ENCODE results near the gene SGK1. TPM values are rescaled to one million over a fixed set of nuclear protein-coding genes. Genes with fewer than 3 reads are reported as not detected.

Gene SGK1
- total and polyA plus RNA-seq, 10 of the 15 experiments (the other 5 are each of a cell fraction or from before 2014, with no cell fraction given): 0.62 to 5.1 (median 2.9) TPM

DNA sequence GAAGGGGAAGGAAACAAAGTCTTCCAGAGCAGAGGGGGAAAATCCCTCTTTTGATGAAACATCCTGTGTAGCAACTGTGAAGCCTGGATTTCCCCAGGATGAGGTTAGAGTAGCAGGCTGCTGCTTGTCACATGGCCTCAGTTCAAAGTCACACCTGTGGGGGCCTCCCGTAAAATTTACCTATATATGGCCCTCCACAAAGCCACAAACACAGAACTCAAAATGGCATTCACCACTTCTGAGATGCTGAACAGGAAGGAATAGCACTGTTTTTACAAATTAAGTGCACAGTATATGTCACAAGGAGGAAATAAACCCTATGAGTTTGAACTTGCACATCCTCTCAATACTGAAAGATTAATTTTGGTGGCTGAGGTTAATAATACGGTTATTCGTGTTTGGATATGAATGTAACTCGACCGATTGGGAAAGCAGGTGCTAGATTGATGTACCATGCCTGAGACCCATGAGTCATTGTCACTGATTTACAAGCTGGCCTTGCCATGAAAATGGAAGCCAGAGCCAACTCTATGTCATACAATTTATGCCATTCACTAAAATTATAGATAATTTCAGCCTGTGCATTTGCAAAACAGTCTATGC lies 70.6 kb downstream of the SGK1 start (continued):
- TF ChIP-seq, protein P1, sequence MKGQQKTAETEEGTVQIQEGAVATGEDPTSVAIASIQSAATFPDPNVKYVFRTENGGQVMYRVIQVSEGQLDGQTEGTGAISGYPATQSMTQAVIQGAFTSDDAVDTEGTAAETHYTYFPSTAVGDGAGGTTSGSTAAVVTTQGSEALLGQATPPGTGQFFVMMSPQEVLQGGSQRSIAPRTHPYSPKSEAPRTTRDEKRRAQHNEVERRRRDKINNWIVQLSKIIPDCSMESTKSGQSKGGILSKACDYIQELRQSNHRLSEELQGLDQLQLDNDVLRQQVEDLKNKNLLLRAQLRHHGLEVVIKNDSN (IDR thresholded peaks at IDR 0.05; ENCODE audit: borderline replicate concordance, extremely low read length, insufficient read depth, low read depth, low read length): peak; percentile 22
- TF ChIP-seq, protein P2, sequence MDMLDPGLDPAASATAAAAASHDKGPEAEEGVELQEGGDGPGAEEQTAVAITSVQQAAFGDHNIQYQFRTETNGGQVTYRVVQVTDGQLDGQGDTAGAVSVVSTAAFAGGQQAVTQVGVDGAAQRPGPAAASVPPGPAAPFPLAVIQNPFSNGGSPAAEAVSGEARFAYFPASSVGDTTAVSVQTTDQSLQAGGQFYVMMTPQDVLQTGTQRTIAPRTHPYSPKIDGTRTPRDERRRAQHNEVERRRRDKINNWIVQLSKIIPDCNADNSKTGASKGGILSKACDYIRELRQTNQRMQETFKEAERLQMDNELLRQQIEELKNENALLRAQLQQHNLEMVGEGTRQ (IDR thresholded peaks at IDR 0.05; ENCODE audit: borderline replicate concordance, low read depth, low read length): peak; percentile 44; the same call in 1 of the 2 replicates
- TF ChIP-seq MTA3 (IDR thresholded peaks at IDR 0.05; ENCODE audit: borderline replicate concordance, low read length) (peak; percentile 100), ZNF384 (IDR thresholded peaks at IDR 0.05; ENCODE audit: borderline replicate concordance, low read depth, low read length) (no peak), ZNF217 (IDR thresholded peaks at IDR 0.05) (peak; percentile 98), CHD2 (IDR thresholded peaks at IDR 0.05; ENCODE audit: borderline replicate concordance, low read depth, low read length) (peak; percentile 79), NFYA (IDR thresholded peaks at IDR 0.05; ENCODE audit: borderline replicate concordance, low read depth, low read length) (no peak), SUPT20H (IDR thresholded peaks at IDR 0.05; ENCODE audit: borderline replicate concordance, control insufficient read depth, low read depth, low read length) (no peak), STAT1 (conservative IDR thresholded peaks at IDR 0.05) (no peak), BRCA1 (IDR thresholded peaks at IDR 0.05; ENCODE audit: low read depth, low read length) (no peak), RAD51 (IDR thresholded peaks at IDR 0.05) (peak; percentile 93), CBX5 (IDR thresholded peaks at IDR 0.05; ENCODE audit: low read depth) (peak; percentile 97; the same call in 1 of the 2 replicates), DPF2 (IDR thresholded peaks at IDR 0.05) (peak; percentile 93), CBFB (IDR thresholded peaks at IDR 0.05; ENCODE audit: low read depth) (peak; percentile 96), MYB (IDR thresholded peaks at IDR 0.05; ENCODE audit: borderline replicate concordance, low read depth, low read length) (no peak), ZBED1 (IDR thresholded peaks at IDR 0.05; ENCODE audit: borderline replicate concordance) (peak; percentile 99), POLR2A (IDR thresholded peaks at IDR 0.05; ENCODE audit: low read depth, low read length) (no peak), EED (IDR thresholded peaks at IDR 0.05; ENCODE audit: low read depth) (peak; percentile 95), SPI1 (IDR thresholded peaks at IDR 0.05; ENCODE audit: borderline replicate concordance, insufficient read depth, low read depth, low read length) (no peak), FOS (IDR thresholded peaks at IDR 0.05; ENCODE audit: borderline replicate concordance, extremely low read depth, insufficient read length) (no peak)
- TF ChIP-seq, protein P3, sequence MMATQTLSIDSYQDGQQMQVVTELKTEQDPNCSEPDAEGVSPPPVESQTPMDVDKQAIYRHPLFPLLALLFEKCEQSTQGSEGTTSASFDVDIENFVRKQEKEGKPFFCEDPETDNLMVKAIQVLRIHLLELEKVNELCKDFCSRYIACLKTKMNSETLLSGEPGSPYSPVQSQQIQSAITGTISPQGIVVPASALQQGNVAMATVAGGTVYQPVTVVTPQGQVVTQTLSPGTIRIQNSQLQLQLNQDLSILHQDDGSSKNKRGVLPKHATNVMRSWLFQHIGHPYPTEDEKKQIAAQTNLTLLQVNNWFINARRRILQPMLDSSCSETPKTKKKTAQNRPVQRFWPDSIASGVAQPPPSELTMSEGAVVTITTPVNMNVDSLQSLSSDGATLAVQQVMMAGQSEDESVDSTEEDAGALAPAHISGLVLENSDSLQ (IDR thresholded peaks at IDR 0.05): peak; percentile 72
- TF ChIP-seq, protein P4, sequence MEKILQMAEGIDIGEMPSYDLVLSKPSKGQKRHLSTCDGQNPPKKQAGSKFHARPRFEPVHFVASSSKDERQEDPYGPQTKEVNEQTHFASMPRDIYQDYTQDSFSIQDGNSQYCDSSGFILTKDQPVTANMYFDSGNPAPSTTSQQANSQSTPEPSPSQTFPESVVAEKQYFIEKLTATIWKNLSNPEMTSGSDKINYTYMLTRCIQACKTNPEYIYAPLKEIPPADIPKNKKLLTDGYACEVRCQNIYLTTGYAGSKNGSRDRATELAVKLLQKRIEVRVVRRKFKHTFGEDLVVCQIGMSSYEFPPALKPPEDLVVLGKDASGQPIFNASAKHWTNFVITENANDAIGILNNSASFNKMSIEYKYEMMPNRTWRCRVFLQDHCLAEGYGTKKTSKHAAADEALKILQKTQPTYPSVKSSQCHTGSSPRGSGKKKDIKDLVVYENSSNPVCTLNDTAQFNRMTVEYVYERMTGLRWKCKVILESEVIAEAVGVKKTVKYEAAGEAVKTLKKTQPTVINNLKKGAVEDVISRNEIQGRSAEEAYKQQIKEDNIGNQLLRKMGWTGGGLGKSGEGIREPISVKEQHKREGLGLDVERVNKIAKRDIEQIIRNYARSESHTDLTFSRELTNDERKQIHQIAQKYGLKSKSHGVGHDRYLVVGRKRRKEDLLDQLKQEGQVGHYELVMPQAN (conservative IDR thresholded peaks at IDR 0.05): 0 out of 2 replicates have a peak, but pooled peaks have one; percentile 39
- TF ChIP-seq, protein P5, sequence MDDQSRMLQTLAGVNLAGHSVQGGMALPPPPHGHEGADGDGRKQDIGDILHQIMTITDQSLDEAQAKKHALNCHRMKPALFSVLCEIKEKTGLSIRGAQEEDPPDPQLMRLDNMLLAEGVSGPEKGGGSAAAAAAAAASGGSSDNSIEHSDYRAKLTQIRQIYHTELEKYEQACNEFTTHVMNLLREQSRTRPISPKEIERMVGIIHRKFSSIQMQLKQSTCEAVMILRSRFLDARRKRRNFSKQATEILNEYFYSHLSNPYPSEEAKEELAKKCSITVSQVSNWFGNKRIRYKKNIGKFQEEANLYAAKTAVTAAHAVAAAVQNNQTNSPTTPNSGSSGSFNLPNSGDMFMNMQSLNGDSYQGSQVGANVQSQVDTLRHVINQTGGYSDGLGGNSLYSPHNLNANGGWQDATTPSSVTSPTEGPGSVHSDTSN (IDR thresholded peaks at IDR 0.05; ENCODE audit: insufficient replicate concordance, low read depth, low read length): no peak
- TF ChIP-seq, protein P6, sequence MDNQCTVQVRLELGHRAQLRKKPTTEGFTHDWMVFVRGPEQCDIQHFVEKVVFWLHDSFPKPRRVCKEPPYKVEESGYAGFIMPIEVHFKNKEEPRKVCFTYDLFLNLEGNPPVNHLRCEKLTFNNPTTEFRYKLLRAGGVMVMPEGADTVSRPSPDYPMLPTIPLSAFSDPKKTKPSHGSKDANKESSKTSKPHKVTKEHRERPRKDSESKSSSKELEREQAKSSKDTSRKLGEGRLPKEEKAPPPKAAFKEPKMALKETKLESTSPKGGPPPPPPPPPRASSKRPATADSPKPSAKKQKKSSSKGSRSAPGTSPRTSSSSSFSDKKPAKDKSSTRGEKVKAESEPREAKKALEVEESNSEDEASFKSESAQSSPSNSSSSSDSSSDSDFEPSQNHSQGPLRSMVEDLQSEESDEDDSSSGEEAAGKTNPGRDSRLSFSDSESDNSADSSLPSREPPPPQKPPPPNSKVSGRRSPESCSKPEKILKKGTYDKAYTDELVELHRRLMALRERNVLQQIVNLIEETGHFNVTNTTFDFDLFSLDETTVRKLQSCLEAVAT (IDR thresholded peaks at IDR 0.05): peak; percentile 91
